GM18508 (cell line): ENCODE measurements around the gene CLK2.
"Not testable (repeated sequence)": the region's sequence is repeated elsewhere in the genome, so short reads cannot be mapped to it uniquely, and the experiment has no call there.

Source experiments
- ATAC-seq: cut with Tn5 transposase; IDR thresholded peaks from one replicate; pipeline ENCODE4 v1.9.1; 2021; ENCODE audit warnings: moderate number of reproducible peaks; ENCODE audit not compliant: insufficient read depth, unreplicated experiment

Gene CLK2

GRCh38 chr1:155218854-155219591, 54.3 kb downstream of the CLK2 start:
- no peak for ATAC-seq

GRCh38 chr1:155214702-155215101, 58.6 kb downstream of the CLK2 start:
- not testable (repeated sequence) for ATAC-seq
